Mammary epithelial cell (primary cell): ENCODE results near the gene ITLN2.

Source experiments
- EZH2 ChIP-seq: IDR thresholded peaks from 2 replicates; pipeline ENCODE4 v1.6.1; 2012; ENCODE audit warnings: low read length, inconsistent platforms, borderline replicate concordance
- TF ChIP-seq, protein P1 (sequence below), 2 donors: IDR thresholded peaks in 1 of 2; conservative IDR thresholded peaks in 1 of 2; 2 replicates each; pipeline ENCODE4 v1.5.1; 2011 to 2012; ENCODE audit warnings: inconsistent platforms in 2 of 2, low read length in 2 of 2, mild to moderate bottlenecking in 2 of 2, control low read depth in 1 of 2, low read depth in 1 of 2; ENCODE audit not compliant: insufficient read depth in 1 of 2; ENCODE audit errors: extremely low read depth in 1 of 2

DNA sequence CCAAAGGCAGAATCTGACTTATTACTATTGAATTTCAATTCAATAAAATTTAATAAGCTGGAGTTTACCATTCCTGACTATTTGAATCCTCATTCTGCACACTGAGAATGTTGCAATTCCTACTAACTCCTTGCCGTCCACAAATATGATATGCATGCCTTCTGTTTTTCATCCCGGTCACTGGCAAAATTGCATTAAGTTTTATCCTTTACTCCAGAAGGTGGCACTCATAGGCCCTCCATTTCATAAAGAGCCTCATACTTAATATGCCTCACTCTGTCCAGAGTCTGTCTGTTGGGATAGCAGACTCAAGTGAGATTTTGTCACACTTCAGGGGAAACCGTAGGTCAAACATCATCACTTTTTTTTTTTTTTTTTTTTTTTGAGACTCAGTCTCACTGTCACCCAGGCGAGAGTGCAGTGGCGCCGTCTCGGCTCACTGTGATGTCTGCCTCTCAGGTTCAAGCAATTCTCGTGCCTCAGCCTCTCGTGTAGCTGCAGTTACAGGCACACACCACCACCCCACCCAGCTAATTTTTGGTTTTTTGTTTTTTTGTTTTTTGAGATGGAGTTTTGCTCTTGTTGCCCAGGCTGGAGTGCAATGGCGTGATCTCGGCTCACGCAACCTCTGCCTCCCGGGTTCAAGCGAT, 39.1 kb upstream of the ITLN2 start:
- TF ChIP-seq, protein P1, sequence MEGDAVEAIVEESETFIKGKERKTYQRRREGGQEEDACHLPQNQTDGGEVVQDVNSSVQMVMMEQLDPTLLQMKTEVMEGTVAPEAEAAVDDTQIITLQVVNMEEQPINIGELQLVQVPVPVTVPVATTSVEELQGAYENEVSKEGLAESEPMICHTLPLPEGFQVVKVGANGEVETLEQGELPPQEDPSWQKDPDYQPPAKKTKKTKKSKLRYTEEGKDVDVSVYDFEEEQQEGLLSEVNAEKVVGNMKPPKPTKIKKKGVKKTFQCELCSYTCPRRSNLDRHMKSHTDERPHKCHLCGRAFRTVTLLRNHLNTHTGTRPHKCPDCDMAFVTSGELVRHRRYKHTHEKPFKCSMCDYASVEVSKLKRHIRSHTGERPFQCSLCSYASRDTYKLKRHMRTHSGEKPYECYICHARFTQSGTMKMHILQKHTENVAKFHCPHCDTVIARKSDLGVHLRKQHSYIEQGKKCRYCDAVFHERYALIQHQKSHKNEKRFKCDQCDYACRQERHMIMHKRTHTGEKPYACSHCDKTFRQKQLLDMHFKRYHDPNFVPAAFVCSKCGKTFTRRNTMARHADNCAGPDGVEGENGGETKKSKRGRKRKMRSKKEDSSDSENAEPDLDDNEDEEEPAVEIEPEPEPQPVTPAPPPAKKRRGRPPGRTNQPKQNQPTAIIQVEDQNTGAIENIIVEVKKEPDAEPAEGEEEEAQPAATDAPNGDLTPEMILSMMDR (conservative IDR thresholded peaks at IDR 0.05 in 1 of 2, IDR thresholded peaks at IDR 0.05 in 1 of 2; ENCODE audit: extremely low read depth in 1 of 2, insufficient read depth in 1 of 2, low read depth in 1 of 2, low read length in 2 of 2) = peak in 1 of 2 donors; percentile 34
- no peak for TF ChIP-seq EZH2
